ENCODE results near the gene POLR2E. TPM values are rescaled to one million over a fixed set of nuclear protein-coding genes. Genes with fewer than 3 reads are reported as not detected.

Gene POLR2E
- total RNA-seq, 2 donors from 2014 or later: 89.9 to 105 TPM

DNA sequence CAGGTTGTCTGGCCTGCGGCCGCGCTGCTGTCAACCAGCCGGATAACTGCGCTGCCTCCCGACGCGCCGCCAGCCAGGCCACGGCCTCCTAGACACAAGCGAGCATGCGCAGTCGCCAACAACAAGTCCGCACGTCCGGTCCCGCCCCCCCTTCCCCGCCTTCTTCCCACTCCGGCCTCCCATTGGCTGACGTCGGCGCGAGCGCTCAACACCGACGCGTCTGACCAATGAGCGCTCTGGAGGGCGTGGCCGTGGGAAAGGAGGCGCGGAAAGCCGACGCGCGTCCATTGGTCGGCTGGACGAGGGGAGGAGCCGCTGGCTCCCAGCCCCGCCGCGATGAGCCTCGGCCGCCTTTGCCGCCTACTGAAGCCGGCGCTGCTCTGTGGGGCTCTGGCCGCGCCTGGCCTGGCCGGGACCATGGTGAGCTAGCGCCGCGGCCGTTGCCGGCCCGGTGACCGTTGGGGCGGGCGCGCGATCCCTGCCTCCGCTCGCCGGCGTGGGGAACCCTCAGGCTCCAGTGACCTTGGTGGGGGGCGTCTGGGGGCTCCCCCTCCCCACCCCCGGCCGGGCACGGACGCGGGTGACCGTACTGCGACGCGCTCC lies 8.6 kb upstream of the POLR2E start, which contains the start of gene GPX4:
Gene GPX4, plus strand, starts transcription at position 287 of the 603 bp plus-strand sequence. Its CDS starts 50 bp downstream, at position 337.
- DNase-seq (ENCODE audit: low spot score): peak; percentile 100
- intact Hi-C loops (cut with DNase I): loop anchor here (1.0 to 5.0 kb wide), 2 partner anchors 37 to 82 kb away; partner anchors contain the start of genes ARHGAP45 (in 1 of the 2), RNU6-2 (in 1 of the 2) and TMEM259 (in 1 of the 2)

DNA sequence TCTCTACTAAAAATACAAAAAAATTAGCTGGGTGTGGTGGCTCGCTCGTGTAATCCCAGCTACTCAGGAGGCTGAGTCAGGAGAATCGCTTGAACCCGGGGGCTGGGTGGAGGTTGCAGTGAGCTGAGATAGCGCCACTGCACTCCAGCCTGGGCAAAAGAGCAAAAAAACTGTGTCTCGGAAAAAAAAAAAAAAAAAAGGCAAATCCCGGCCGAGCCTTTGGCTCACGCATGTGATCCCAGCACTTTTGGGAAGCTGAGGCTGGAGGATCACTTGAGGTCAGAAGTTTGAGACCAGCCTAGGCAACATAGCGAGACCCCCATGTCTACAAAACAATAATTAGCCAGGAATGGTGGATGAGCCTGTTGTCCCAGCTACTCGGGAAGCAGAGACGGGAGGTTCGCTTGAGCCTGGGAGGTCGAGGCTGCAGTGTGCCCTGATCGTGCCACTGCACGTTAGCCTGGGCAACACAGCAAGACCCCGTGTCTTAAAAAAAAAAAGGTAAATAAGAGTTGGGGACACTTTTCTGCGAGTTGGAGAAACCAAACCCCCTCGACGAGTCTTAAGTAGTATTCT lies 8.0 kb upstream of the POLR2E start:
- DNase-seq (ENCODE audit: low spot score): peak; percentile 83

DNA sequence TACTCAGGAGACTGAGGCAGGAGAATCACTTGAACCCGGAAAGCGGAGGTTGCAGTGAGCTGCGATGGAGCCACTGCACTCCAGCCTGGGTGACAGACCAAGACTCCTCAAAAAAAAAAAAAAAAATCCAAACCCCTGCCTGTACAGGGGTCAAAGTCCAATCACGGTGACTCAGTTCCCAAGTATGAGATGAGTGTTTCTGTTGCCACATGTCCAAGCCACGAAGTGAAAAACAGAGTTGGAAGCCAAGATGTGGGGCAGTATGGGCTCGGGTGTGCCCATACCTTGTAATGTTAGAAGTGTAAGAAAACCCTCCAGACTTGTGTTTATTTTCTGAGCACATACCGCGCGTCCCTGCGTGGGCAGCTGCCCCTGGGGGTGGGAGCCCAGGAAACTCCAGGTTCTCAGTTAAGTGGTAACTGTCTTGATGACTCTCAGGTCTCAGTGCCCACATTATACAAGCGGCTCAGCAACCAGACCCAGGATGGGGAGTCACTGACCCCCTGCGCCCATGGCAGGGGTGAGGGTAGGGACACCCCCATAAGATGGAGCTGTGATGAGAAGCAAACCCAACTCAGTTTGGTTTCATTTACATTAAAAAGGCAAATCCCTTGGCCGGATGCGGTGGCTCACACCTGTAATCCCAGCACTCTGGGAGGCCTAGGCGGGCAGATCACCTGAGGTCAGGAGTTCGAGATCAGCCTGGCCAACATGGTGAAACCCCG lies 7.4 kb upstream of the POLR2E start:
- peak; percentile 81 for DNase-seq (ENCODE audit: low spot score)

More for the DNA sequence above, 8.0 kb upstream of the POLR2E start:
- intact Hi-C loops (cut with DNase I): loop anchor here in 1 of 2 donors (5.0 kb wide), 1 partner anchor 81 kb away; the partner anchor contains the start of genes RNU6-2 and TMEM259

DNA sequence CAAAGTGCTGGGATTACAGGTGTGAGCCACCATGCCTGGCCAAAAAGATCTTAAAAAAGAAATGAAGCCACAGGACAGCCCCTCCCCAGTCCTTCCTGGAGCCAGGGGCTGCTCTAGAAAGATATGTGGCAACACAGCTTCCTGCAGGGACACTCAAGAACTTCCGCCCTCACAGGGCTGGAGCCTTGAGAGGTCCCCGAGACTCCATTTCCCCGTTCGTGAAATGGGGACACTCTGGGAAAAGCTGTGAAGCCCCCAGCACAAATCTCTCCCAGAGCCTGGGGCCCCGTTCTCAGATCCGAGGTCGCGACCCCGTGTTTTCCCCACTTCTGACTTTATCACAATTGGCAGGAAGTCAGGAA lies 6.1 kb upstream of the POLR2E start:
- peak; percentile 85 for DNase-seq (ENCODE audit: low spot score)
- intact Hi-C loops (cut with DNase I): loop anchor here in 1 of 2 donors (5.0 kb wide), 1 partner anchor 79 kb away; the partner anchor contains the start of genes RNU6-2 and TMEM259

More for the DNA sequence above, 7.4 kb upstream of the POLR2E start:
- intact Hi-C loops (cut with DNase I): loop anchor here in 1 of 2 donors (5.0 kb wide), 1 partner anchor 80 kb away; the partner anchor contains the start of genes RNU6-2 and TMEM259

DNA sequence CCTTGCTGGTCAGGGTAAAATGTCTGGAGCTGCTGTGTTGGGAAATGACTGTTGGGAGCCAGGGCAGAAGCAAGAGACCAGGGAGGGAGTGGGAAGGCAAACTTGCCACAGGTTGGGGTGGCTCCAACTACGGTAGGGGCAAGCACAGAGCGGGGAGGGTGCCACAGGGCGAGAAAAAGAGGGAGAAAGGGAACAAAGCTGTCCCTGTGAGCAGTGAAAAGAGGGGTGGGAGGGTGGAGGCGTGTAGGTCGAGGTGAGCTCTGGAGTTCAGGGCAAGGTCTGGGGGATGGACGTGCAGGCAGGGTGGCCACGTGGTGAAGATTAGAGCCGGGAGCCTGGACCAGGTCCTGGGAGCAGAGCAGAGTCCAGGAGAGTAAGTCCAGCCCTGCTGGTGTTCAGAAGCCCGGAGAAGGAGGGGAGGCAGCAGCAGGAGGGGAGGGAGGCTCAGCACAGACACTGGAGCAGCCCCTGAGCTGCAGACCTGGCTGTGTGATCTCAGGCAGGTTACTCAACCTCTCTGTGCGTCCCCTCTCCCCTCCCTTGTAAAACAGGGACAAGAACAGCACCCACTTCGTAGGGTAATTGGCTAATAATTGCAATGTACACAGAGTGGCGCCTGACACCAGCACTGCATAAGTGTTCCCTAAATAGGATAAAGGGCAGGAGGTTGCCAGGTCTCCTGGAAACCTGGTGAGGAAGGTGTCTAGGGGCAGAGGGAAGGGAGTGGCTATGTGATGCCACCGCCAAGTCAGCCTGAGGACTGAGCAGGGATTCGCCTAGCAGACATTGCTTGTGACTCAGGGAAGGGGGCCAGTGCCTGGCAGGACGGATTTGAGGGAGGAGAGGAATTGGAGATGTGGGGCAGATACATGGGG lies 3.2 kb upstream of the POLR2E start:
- no peak for DNase-seq (ENCODE audit: low spot score)
- intact Hi-C loops (cut with DNase I): no loop called here

DNA sequence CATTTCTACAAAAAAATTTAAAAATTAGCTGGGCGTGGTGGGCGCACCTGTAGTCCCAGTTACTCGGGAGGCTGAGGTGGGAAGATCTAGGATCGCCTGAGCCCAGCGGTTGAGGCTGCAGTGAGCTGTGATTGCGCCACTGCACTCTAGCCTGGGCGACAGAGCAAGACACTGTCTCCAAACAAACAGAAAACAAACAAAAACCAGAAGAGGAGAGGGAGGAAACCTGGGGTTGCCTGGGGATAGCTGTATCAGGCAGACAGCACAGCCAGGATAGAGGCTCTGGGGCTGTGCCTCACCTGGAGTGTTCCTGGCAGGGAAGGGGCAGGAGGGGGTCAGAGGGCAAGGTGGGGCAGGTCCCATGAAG lies 2.6 kb upstream of the POLR2E start:
- intact Hi-C loops (cut with DNase I): no loop called here
- no peak for DNase-seq (ENCODE audit: low spot score)

DNA sequence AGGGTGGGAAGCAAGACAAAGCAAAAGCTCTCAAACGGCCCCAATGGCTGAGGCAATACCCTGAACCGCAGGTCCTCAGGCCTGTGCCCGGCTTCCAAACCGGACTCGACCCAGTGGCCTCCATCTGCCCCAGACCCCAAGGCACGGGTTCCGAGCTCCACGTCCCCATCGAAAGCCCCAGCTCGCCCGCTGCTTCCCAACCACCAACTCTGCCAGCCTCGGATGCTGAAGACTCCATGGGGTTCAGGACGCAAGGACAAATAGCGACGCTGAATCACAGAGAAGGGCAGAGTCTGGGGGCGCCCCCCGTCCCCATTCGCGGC lies 559 bp downstream of the POLR2E start:
- no peak for DNase-seq (ENCODE audit: low spot score)
- intact Hi-C loops (cut with DNase I): no loop called here

DNA sequence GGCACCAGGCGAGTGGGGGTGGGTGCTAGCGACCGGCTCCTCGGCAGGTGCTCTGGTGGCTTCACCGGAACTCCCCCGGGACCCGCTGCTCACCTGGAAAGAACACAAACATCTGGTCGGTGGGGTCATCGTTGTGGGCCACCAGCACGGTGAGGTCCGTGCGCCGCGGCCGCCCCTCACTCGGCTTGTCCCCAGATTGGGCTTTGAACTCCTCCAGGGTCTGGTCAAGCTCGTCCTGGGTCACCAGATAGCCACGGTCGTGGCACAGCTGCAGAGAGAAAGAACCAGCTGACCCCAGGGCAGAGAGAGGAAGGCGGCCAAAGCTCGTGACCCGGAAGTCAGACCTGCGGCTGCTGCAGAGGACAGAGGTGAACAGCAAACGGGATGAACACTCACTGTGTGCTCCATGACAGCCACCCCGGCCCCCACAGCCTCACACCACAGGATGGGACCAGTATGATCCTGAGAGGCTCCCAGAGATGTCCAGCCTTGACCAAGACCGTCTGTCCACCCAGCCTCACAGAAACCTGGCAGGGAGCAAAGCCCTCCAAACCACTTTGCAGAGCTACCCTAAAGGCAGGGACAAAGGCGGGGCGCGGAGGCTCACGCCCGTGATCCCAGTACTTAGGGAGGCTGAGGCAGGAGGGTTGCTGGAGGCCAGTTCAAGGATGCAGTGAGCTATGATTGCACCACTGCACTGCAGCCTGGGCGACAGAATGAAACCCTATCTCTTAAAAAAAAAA lies 1.2 kb downstream of the POLR2E start:
- intact Hi-C loops (cut with DNase I): no loop called here
- DNase-seq (ENCODE audit: low spot score): no peak

DNA sequence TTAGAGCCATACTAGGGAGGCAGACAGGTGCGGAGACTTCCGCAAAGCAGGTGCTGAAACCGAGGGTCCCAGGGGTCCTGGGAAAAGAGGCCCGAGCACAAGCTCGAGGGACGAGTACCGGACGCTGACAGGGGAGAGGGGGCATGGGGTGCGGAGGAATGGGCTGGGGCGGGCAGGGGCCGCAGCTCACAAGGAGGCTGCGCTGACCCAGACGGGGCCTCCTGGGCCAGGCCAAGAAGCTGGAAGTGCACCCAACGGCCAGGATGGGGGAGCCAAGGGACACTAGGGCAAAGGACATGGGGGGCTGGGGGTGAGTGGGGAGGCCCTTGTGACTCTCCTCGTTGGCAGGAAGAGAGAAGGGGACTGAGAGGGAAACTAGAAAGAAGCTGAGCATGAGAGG lies 1.8 kb downstream of the POLR2E start:
- intact Hi-C loops (cut with DNase I): no loop called here
- no peak for DNase-seq (ENCODE audit: low spot score)

DNA sequence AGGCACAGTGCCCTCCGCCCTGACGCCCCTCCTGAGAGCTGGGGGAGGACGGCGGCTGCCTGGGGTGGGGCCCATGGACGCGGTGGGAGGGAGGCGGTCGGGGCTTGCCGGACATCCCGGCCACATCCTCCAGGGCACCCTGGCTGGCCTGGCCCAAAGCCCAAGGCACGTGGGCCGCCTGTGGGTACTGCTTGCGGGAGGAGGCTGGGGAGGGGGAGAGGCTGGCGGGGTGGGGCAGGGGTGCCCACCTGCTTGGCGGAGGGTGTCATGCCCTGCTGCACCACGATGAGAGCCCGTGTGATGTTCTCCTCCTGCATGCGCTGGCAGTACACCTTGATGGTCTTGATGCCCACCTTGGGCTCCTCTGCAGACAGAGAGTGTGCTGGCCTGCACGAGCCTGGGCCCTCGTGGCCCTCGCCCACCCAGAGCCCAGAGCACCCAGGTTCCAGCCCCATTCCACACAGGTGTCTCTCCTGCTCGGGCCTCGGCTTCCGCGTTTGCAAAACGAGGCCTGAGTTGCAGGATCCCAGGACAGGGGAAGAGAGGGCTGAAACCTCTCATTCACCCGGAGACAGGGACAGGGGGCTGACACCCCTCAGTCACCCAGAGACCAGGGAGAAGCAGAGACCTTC lies 3.5 kb downstream of the POLR2E start:
- no peak for DNase-seq (ENCODE audit: low spot score)
- intact Hi-C loops (cut with DNase I): loop anchor here in 1 of 2 donors (1.0 kb wide), 1 partner anchor 38 kb away; no protein-coding TSS in a partner anchor

DNA sequence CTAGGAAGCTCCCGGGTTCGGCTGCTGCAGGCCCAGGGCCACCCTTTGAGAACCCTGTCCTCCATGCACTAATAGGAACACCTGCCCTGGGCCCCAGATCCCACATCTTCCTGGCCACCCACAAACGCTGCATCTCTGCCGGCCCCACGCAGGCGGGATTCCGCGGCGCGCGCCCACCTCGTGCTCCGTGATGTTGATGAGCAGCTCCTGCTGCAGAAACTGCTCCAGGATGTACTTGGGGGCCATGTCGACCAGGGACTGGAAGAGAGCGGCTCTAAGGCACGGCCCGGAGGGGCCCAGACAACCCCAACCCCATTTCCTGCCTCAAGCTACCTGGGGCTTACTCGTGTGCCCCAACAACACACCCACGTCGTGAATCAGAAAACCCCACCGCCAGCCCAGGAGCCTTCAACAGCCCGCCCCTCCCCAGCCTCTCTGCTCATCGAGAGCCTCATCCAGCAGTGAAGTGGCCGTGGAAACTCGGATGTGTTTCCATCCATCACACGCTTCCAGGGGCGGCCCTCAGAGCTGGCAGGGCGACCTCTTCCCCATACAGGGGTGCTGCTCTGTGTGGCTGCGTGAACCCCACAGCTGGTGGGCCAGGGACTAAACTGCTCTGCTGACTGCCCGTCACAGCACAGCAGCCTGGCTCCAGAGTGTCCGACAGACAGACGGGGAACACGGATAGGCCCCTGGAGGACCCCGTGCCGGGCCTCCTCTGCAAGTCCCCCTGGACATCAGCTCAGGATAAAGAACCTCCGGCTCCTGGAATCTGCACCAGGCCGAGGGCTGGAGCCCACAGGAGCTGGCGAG lies 4.2 kb downstream of the POLR2E start:
- no peak for DNase-seq (ENCODE audit: low spot score)
- intact Hi-C loops (cut with DNase I): loop anchor here in 1 of 2 donors (1.0 kb wide), 1 partner anchor 38 kb away; no protein-coding TSS in a partner anchor

DNA sequence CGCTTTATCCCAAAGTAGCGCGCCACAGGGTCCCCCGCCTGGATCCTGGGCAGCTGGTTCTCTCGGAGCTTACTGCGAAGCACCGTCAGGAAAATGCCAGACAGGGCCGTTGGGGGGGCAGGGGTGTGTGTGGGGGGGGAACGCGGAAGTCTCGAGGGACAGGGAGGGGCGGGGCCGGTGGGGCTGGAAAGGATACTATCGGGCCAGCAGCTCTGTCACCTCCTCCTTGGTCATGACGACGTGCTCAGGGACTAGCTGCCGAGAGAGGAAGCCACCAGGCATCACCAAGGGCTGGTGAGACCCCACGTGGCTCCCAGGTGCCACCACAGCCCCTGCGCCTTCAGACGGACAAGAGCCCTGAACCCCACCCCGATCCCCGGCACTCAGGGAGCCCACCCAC lies 5.3 kb downstream of the POLR2E start:
- intact Hi-C loops (cut with DNase I): no loop called here
- no peak for DNase-seq (ENCODE audit: low spot score)

DNA sequence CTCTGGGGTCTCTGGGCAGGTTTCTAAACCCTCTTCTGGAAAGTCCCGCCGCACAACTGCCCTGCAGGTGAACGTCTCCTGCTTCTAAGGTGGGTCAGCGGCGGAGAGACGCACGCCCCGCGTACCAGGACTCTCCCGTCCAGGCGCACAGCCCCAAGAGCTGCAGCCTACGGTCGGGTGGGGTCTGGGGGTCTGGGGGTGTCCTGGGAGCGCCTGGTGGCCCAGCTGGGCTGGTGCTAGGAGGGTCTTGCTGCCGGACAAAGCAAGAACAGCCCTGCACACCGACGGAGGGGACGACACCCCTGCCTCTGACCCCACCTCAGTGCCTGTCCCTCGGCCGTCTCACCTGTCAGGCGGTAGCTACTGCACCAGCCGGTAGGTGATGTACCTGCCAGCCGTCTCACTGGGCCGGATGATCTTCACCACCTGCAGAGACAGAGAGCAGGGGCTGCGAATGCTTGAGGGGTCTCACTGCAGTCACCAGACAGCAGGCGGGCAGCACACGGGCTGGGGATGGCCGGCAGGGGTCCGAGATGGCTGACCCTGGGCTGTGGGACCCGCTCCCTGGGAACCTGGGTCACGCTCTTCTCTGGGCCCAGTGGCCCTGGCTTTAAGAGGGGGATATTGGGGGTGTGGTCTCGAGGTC lies 5.9 kb downstream of the POLR2E start:
- DNase-seq (ENCODE audit: low spot score): no peak
- intact Hi-C loops (cut with DNase I): no loop called here

DNA sequence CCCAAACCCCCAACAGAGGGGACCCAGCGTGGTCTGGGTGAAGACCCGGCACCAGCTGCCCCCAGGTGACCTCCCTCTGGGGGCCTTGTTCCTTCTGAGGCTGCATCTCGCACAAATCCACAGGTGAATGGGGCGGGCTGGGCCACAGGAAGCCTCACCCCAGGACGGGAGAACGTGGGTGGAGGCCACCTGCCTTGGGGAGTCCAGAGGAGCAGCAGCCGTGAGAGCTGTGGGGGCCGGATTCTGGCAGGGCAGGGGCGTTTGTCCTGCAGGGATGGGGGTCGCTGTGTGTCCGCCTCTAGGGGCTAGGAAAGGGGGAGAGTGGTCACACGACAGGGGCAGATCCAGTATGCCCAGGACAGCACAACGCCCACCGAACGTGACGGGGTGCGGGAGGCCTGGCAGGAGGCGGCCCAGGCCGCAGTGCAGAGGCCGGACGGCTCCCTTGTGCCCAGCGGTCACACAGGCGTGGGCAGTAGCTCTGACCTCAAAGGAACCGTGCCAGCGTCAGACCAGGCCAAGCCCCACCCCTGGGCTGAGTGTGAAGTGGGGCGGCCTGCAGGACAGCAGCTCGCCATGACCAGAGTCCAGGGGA lies 6.7 kb downstream of the POLR2E start:
- intact Hi-C loops (cut with DNase I): no loop called here
- DNase-seq (ENCODE audit: low spot score): no peak

DNA sequence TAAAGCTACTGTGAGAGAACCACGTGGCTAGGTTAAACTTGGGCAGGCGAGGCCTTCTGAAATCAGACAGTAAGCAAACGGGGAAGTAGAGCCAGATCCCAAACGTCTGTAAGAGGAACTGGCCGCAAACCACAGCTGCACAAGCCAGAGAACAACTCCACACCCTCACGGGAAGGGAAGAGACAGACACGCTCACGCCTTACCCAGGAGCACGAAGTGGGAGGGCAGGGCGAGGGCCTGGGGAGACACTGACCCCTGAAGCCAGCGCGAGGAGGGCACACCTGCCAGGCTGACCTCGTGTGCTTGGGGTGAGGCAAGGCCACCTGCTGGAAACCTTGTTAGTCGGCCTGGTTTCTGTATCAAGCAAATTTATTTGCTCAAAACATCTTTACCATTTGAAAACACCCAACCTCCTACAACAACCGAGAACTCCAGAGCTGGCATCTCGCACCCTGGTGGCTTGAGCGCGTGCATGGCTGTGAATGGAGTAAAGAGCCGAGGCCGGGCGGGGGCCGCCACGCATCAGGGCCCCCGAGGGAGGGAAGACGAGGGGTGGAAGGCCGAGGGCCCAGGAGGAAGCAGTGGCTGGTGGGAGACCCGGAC lies 7.3 kb downstream of the POLR2E start:
- peak; percentile 91 for DNase-seq (ENCODE audit: low spot score)
- intact Hi-C loops (cut with DNase I): no loop called here

DNA sequence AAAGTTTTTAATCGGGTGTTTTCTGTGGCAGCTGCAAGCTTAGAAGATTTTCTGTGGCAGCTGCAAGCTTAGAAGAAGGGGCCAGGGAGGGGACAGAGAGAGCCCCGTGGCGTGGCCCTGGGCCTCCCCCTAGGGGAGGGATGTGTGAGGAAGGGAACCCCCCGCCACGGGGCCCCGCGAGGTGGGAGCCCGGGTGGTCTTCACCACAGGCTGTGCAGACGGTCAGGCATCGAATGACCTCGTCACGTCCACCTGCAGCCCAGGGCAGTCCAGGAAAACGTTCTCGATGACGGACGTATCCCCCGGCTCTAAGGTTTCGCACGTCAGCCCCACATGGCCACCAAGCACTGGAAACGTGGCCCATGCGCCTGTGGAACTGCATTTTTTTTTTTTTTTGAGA lies 8.6 kb downstream of the POLR2E start:
- intact Hi-C loops (cut with DNase I): no loop called here
- DNase-seq (ENCODE audit: low spot score): no peak
